Measurements from ENCODE around the gene AGBL1.

Gene AGBL1

DNA sequence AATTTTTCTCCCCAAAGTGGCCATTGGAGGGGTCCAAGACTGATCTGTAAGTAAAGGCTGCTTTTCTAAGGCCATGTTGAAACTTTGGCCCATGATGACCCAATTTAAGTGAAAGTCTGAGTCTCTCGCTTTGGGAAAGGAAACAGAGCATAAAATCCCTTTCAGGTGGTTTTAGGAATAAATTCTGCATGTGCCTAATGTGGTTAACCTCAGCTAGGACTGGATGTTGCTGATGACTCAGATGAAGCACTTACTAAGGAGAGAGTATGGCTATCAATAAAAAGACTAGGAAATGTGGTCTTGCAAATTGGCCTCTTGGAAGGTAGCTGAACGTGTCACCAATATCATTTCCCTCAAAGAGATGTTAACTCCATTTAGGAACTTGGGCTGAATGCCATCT is 458.5 kb downstream of the AGBL1 start:
- DNase-seq: no peak

- DNase-seq: no peak
Observed at GRCh38 chr15:86540840-86541467, 461.3 kb downstream of the AGBL1 start.

- DNase-seq: no peak
Observed at GRCh38 chr15:86541540-86541939, 461.9 kb downstream of the AGBL1 start.

- no peak for DNase-seq
Observed at GRCh38 chr15:86550075-86550474, 470.4 kb downstream of the AGBL1 start.

DNA sequence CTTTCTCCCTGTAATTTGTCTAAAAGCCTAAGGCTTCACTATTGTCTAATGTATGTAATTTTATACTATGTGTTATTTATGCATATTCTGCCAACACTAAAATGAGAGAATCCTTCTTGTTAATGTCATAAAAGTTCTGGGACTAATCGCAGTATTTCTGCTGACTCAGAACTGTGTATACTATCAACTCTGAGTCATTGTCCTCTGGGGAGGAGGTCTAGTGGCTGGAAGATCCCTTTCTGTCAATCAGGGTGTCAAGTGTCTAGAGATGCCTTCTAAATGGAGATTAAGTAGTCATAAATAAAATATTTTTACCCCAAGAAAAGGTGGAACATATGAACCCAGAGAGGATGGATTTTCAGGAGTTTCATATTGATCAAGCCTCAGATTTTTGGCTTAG is 473.4 kb downstream of the AGBL1 start:
- no peak for DNase-seq

DNA sequence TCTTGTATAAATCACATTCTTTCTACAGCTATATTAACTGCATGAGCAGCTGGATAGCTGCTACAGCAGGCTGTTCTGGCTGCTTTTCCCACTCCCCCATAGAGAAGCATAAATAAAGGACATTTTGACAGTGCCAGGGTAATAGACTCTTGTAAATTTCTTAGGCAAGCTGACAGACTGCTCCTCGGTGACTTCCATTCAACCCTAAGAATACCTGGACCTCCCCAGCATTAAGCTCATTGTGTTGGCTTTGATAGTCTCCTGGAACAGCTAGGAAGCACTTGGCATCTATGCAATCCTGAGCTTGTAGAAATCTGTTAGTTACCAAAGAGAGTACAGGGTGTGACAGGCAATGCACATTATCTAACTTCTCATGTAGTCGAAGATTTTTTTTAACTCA is 475.4 kb downstream of the AGBL1 start:
- DNase-seq: no peak

- DNase-seq: no peak
Observed at GRCh38 chr15:86555939-86556338, 476.3 kb downstream of the AGBL1 start.

DNA sequence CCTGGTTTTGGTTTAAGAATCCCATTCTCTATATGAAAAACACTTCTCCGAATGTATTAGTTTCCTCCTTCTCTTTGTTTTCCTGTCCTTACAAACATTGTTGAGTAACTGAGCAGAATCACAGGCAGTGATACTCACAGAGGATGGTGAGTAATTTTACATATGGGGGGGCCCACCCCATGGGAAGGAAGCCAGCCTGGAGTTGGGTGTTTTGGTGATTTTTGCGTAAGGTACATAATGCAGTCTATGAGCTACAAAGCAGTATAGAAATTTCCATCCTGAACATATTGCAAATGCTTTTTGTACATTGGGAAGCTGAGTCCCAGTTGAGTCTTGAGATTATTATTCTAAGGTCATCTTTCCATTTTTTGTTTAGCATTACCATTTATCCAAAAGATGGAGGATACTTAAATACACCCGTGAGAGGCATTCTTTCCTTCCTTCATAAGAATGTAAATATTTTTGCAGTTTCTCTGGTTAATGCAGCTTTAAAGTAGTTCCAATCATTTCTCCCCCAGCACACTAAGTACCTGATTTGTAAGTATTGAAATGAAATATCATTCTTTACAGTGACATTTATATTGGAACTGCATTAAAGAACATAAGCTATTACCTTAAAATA is 476.8 kb downstream of the AGBL1 start:
- no peak for DNase-seq

GRCh38 chr15:86557018-86557550 is 477.4 kb downstream of the AGBL1 start:
- DNase-seq: no peak

GRCh38 chr15:86558252-86558651 is 478.6 kb downstream of the AGBL1 start:
- no peak for DNase-seq

DNA sequence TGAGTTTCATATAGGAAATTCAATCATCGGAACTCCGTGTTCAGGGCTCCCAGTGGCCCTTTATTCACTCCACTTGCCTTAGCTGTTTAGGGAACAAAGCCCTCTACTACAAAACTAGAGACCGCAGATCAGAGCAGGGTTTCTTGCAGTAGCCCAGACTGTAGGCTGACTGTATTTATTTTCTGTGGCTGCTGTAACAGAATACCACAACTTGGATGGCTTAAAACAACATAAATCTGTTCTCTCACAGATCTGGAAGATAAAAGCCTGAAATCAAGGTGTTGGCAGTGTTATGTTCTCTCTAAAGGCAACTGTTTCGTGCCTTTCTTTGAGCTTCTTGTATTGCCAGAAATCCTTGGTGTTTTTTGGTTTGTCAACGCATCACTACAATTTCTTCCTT is 479.0 kb downstream of the AGBL1 start:
- no peak for DNase-seq

DNA sequence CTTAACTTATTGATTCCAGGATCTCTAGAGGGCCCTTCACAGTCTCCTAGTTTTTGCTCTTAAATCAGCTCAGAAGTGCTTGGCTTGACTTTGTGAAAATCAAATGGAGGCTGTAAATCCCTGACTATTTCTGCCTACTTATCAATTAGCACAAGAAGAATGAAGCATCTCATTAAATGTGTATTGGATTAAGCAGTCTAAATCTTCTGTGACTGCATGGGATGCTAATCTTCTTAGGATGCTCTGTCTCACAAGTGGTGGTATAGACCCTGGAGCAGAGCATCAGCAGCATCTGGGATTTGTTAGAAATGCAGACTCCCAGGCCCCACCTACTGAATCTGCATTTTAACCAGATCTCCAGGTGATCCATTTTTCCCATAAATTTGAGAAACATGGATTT is 488.7 kb downstream of the AGBL1 start:
- no peak for DNase-seq

- DNase-seq: no peak
Observed at GRCh38 chr15:86570738-86571137, 491.1 kb downstream of the AGBL1 start.

- DNase-seq: no peak
Observed at GRCh38 chr15:86571873-86572272, 492.2 kb downstream of the AGBL1 start.

DNA sequence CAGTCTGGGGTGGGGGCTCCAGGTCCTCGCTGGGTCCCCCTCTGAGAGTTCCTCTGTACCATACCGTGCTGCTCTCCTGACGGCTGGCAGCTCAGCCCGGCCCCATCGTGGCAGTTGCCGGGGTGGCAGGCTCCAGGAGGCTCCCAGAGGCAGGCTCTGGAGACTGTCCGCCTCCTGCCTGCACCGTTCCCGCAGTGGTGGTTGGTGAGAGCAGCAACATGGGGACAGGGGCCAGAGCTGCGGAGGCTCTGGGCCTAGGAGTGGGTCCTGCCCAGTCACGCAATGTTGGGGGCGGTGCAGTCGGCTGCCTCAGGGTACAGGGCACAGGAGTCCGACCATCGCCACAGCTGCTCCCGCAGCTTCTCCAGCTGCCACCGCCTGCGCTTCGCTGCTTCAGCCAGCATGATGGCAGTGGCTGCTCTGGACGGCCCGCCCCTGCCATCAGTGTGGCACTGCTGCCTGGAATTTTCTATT is 492.7 kb downstream of the AGBL1 start:
- DNase-seq: no peak

GRCh38 chr15:86573476-86573875 is 493.8 kb downstream of the AGBL1 start:
- DNase-seq: no peak

DNA sequence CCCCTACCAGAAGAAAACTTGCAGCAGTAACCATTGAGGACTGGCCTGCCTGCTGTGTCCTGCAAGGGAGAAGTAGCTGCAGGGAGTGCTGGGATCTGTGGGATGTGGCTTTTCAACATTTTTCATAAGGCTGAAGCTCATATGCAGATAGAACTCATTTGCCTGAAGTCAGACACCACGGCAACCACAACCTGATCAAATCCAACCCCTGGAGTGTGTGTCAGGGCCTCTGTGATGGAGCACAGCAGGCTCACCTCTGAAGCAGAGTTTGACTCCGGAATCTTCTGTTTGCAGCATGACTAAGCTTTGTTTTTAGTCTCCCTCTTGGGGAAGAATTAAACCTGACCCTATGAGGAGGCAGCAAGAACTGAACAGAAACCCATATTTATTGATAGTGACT is 508.7 kb downstream of the AGBL1 start:
- no peak for DNase-seq

DNA sequence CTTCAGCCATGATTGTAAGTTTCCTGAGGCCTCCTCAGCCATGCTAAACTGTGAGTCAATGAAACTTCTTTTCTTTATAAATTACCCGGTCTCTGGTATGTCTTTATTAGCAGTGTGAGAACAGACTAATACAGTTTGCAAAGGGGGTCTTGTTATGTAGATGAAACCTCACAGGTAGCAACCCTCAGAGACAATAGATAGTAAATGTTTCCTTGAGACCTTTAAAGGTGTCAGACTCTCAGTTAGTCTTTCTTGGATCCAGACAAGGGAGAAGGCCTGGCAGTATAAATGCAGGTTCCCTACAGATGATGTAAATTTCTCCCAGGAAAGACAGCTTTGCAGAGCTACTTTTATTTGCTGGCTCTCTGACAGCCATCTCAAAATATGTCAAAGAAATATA is 510.8 kb downstream of the AGBL1 start:
- DNase-seq: no peak

DNA sequence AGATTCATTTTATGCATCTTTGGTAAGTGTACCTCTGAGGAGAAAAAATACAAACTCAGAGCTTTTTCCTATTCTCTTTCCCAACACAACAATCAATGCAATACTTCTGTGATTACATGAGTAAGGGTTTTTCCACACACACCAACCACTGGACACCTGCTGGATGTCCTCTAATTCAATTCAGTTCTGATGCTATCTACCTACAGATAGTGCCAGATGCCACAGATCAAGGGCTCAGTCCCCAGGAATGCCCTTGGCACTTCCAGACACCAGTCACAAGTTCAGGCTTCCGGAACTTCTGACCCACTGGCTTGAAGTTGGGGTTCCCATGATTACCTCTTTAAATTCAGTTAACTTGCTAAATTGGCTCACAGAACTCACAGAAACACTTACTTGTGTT is 511.5 kb downstream of the AGBL1 start:
- no peak for DNase-seq

- no peak for DNase-seq
Observed at GRCh38 chr15:86591994-86592735, 512.5 kb downstream of the AGBL1 start.

- DNase-seq: no peak
Observed at GRCh38 chr15:86595741-86596140, 516.1 kb downstream of the AGBL1 start.

- no peak for DNase-seq
Observed at GRCh38 chr15:86603466-86603865, 523.8 kb downstream of the AGBL1 start.

DNA sequence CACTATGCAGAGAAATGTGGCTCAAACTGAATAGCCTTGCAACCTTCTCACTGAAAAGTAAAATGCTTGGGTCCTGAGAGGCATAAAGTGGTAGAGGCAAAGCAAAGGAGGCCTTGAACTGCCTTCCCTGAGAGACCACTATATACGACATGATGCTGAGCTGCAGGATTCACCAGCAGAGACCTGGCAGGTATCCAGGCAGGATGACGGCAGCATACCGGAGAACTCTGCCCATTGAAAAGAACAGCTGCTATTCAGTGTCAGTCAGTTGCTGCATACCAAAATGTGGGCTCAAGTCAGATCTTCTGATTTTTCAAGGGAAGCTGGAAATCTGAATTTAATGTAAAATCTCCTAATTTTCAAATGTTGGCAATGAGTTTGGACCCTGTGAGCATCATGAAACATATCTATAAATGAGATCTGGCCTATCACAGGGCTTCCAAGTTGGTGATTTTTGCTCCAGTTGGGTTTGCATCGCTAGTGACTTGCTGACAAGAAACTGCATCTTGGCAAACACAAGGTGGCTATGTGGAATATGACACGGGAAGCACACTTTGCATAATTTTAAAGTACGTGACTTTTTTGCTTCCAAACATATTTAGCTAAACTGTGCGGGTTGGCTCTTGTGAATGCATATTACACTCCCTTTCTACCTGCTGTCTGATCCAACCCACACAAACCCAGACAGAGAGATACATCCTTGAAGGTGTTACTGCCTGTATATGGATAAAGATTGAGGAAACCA is 529.0 kb downstream of the AGBL1 start:
- DNase-seq: no peak

Data from activated CD4-positive, alpha-beta T cell treated with anti-CD3 and anti-CD28 coated beads, Interleukin-10, Interleukin-2, amounts not matched to agents 100 ng/mL and 50 ng/mL, durations not matched to agents 16 hours and 8 hours (primary cell).